HG03108 (cell line): Measurements from ENCODE around the gene POLG.
"Not testable (repeated sequence)": the region's sequence is repeated elsewhere in the genome, so short reads cannot be mapped to it uniquely, and the experiment has no call there.

ENCODE experiments used
- ATAC-seq: cut with Tn5 transposase; IDR thresholded peaks from one replicate; pipeline ENCODE4 v1.9.1; 2021; ENCODE audit warnings: moderate library complexity; ENCODE audit not compliant: unreplicated experiment

The POLG gene

GRCh38 chr15:89291934-89292438, 42.6 kb downstream of the POLG start:
- ATAC-seq: no peak

- no peak for ATAC-seq
These were observed 51.4 kb downstream of the POLG start for GRCh38 chr15:89283201-89283600.

GRCh38 chr15:89282631-89283030, 52.0 kb downstream of the POLG start:
- no peak for ATAC-seq

- no peak for ATAC-seq
These were observed 56.3 kb downstream of the POLG start for GRCh38 chr15:89278307-89278706.

GRCh38 chr15:89277281-89277680, 57.3 kb downstream of the POLG start:
- not testable (repeated sequence) for ATAC-seq
